HCT116 (cell line): ENCODE data around the gene CDKN2B-AS1.

Experiments used
- CTCF ChIP-seq, 3 experiments: fragments of 200-600 bp in 1 of 3; sonication (generic) in 1 of 3; IDR thresholded peaks in 2 of 3; conservative IDR thresholded peaks in 1 of 3; 2 replicates each; pipeline ENCODE4 v1.5.1; 2012 to 2017; ENCODE audit warnings: low read depth in 2 of 3, low read length in 2 of 3, antibody characterized with exemption in 1 of 3, borderline replicate concordance in 1 of 3, control low read depth in 1 of 3, mild to moderate bottlenecking in 1 of 3, mixed read lengths in 1 of 3, mixed run types in 1 of 3, moderate library complexity in 1 of 3; ENCODE audit not compliant: insufficient read depth in 1 of 3
- EZH2phosphoT487 ChIP-seq: fragments of 200-600 bp; IDR thresholded peaks from 2 replicates; pipeline ENCODE4 v1.6.1; 2018; ENCODE audit warnings: antibody characterized with exemption, borderline replicate concordance

GRCh38 chr9:21998026-21998425 lies 3.4 kb downstream of the CDKN2B-AS1 start:
- TF ChIP-seq CTCF (IDR thresholded peaks at IDR 0.05 in 2 of 3, conservative IDR thresholded peaks at IDR 0.05 in 1 of 3; ENCODE audit: borderline replicate concordance in 1 of 3, insufficient read depth in 1 of 3, low read depth in 2 of 3, low read length in 2 of 3): no peak
- no peak for TF ChIP-seq EZH2phosphoT487
